ENCODE results near the gene ESAM.

ESAM gene

DNA sequence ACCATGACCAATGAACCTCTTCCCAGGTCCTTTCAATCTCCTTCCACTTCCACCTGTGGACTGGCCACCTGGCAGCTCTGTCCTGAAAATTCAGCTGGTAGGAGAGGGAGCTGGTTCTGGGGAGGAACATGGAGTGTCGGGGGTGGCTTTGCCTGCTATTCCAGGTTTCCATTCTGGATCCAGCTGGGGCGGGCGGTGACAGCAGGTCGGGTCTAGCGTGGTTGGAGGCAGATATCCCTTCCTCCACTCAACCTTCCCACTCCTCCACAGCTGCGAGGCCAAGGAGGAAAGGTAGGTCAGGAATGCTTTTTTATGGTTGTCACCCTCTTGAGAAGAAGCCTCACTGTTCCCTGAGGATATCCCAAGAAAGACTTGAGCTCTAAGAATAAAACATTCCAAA, 19.0 kb downstream of the ESAM start:
- H3K4me3 ChIP-seq (ENCODE audit: low read depth, low read length), result no peak overlapping the region
- H3K36me3 ChIP-seq, result no peaks in the 10 kb centered on the region
- H3K27me3 ChIP-seq (ENCODE audit: insufficient read depth, low read depth, severe bottlenecking), result no peaks in the 10 kb centered on the region
- H3K27ac ChIP-seq, result no peak overlapping the region
- H3K9me3 ChIP-seq (ENCODE audit: severe bottlenecking), result no peaks in the 10 kb centered on the region
- DNase-seq, result no peak
- TF ChIP-seq, protein P1, sequence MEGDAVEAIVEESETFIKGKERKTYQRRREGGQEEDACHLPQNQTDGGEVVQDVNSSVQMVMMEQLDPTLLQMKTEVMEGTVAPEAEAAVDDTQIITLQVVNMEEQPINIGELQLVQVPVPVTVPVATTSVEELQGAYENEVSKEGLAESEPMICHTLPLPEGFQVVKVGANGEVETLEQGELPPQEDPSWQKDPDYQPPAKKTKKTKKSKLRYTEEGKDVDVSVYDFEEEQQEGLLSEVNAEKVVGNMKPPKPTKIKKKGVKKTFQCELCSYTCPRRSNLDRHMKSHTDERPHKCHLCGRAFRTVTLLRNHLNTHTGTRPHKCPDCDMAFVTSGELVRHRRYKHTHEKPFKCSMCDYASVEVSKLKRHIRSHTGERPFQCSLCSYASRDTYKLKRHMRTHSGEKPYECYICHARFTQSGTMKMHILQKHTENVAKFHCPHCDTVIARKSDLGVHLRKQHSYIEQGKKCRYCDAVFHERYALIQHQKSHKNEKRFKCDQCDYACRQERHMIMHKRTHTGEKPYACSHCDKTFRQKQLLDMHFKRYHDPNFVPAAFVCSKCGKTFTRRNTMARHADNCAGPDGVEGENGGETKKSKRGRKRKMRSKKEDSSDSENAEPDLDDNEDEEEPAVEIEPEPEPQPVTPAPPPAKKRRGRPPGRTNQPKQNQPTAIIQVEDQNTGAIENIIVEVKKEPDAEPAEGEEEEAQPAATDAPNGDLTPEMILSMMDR (IDR thresholded peaks at IDR 0.05; ENCODE audit: low read depth, low read length), result no peak

DNA sequence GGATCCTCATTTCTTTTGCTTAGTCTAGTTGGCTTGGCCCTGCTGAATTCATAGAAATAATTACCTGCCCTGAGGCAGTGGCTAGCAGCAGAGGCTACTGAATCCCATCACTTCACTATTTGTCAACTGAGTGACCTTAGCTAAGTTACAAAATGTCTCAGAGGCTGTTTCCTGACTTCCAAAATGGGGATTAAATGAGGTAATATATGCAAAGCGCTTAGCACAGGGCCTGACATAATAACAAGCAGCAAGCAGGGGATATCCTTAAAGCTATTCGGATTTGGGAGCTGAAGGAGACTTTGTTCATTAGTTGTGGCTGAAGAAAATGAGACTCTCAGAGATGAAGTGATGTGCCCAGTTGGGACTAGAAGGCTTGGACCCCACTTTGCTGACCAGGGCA, 19.5 kb downstream of the ESAM start:
- Histone ChIP-seq H3K27ac (no peak overlapping the region), H3K27me3 (ENCODE audit: insufficient read depth, low read depth, severe bottlenecking) (no peaks in the 10 kb centered on the region), H3K36me3 (no peaks in the 10 kb centered on the region), H3K9me3 (ENCODE audit: severe bottlenecking) (no peaks in the 10 kb centered on the region), H3K4me3 (ENCODE audit: low read depth, low read length) (no peak overlapping the region)
- DNase-seq, result no peak
- TF ChIP-seq, protein P1 (IDR thresholded peaks at IDR 0.05; ENCODE audit: low read depth, low read length), result no peak

DNA sequence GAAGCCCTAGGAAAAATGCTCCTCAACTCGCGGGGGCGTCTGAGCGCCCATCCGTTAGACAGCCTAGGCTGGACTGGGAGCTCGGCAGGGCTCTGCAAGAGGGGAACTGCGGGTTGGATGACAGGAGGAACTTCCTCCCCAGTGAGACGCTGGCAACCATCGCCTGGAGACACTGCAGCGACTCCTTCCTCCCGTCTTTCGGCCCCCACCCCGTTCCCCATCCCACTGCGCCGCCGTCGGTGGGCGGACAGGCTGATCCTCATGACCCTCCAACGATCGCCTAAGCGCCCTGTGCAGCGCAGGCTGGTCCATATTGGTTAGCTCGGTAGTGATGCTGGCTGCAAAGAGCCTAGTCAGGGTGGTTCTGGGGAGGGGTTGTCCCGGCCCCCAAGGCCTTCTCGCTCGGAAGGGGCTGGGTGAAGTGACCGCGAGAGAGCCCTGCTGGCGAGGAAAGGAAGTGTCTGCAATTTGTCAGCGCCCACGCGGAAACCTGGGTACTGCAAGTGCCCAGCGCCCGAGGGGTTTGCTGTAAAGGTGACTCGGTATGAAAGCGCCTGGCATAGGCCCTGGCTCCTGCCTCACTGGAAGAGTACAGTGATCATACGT, 21.7 kb downstream of the ESAM start:
- Histone ChIP-seq H3K9me3 (ENCODE audit: severe bottlenecking) (no peaks in the 10 kb centered on the region), H3K36me3 (no peaks in the 10 kb centered on the region), H3K4me3 (ENCODE audit: low read depth, low read length) (peak overlapping the region; percentile 67), H3K27ac (peak overlapping the region; percentile 36), H3K27me3 (ENCODE audit: insufficient read depth, low read depth, severe bottlenecking) (no peaks in the 10 kb centered on the region)
- DNase-seq, result peak; percentile 61
- TF ChIP-seq, protein P1 (IDR thresholded peaks at IDR 0.05; ENCODE audit: low read depth, low read length), result peak; percentile 69

DNA sequence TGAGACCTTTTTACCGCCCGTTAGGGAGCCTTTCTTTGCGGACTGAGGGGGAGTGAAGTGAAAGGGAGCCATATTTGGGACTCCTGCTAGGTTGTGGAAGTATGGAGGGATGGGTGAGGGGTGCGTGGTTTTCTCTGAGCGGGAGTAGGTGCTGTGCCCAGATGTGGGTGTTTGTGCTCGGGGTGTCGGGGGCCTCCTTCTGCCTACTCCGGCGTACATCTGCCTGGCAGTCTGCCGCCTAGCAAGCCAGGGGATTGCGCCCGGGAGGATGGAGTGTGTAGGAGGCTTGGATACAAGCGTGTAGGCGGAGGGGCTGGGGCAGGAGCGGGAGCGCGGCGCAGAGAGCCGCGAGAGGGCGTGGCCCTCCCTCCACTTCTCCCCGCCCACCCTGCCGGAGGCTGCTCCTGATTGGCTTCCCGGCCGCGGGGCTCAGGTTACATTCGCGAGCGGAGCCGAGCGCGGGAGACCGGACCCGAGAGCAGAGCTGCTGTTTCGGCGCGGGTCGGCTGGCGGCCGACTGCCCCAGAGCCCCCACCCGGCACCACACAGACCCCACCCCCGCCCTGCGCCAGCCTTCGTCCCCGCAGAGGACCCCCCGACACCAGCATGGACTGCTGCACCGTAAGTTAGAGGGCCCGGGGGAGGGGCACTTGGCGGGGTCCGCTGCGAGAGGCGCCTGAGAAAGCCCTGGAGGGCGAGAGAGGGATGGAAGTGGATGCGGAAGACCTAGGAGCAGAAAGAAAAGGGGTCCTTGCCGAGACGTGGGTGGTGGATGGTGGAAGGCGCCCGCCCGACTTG, 22.4 kb downstream of the ESAM start, which contains the start of gene NRGN:
TSS of gene NRGN (plus strand) at position 464 of the 798 bp plus-strand sequence. CDS start at position 607, 143 bp downstream.
- H3K27ac ChIP-seq, result peak within 1 kb of the TSS; percentile 36

DNA sequence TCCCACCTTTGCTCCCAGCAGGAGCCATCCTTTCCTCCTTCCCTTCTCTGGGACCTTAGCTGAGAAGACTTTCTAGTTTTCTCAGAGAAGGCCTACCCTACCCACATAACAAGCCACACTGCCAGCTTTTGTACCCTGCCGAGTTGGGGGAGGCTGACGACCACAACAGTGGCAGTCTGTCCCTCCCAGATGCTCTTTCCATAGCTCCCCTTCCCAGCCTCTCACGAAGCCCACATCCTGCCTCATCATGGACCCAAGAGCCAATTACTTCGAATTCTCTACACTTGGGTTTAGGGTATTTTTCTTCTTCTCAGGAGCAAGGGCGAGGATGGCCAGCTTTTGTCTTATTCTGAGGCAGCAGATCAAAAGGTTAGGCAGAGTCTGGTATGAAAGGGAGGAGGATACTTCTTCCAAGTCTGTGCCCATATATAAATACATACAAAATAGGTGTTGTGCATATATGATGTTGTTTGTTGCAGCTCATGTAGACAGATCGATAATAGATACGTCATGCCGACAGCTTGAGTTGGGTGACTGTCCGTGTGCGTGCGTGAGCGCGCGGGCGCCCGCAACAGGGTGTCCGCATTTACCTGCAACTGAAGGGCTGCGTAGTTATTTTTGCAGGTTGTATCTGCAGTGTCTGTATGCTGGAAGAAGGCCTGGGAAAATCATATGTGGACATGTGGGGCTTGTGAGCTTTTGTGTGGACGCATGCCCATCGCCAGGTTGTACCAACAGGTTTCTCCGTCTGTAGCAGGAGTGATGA, 23.2 kb downstream of the ESAM start:
- TF ChIP-seq, protein P1 (IDR thresholded peaks at IDR 0.05; ENCODE audit: low read depth, low read length), result no peak
- Histone ChIP-seq H3K27me3 (ENCODE audit: insufficient read depth, low read depth, severe bottlenecking) (no peaks in the 10 kb centered on the region), H3K4me3 (ENCODE audit: low read depth, low read length) (no peak overlapping the region)

More for the DNA sequence above, 22.4 kb downstream of the ESAM start, which contains the start of gene NRGN:
- H3K9me3 ChIP-seq (ENCODE audit: severe bottlenecking), result no peaks in the 10 kb centered on the region
- no peaks in the 10 kb centered on the region for H3K36me3 ChIP-seq
- H3K4me3 ChIP-seq (ENCODE audit: low read depth, low read length), result peak within 1 kb of the TSS; percentile 67
- peak; percentile 95 for DNase-seq
- H3K27me3 ChIP-seq (ENCODE audit: insufficient read depth, low read depth, severe bottlenecking), result no peaks in the 10 kb centered on the region
- TF ChIP-seq, protein P1 (IDR thresholded peaks at IDR 0.05; ENCODE audit: low read depth, low read length), result no peak

More for the DNA sequence above, 23.2 kb downstream of the ESAM start:
- DNase-seq, result no peak
- H3K27ac ChIP-seq, result no peak overlapping the region
- H3K36me3 ChIP-seq, result no peaks in the 10 kb centered on the region
- H3K9me3 ChIP-seq (ENCODE audit: severe bottlenecking), result no peaks in the 10 kb centered on the region

All from WERI-Rb-1 (cell line).